OCI-LY3 (cell line): ENCODE data around the gene ZCCHC14.

Experiments used
- CTCF ChIP-seq: fragments of 200-600, 300-600 bp; sonication (generic); IDR thresholded peaks from 2 replicates; pipeline ENCODE4 v1.5.1; 2014; ENCODE audit warnings: antibody characterized with exemption, low read length, low read depth
- EZH2phosphoT487 ChIP-seq: fragments of 200-600 bp; shearing (Covaris generic); IDR thresholded peaks from 2 replicates; pipeline ENCODE4 v1.6.1; 2018; ENCODE audit warnings: antibody characterized with exemption, mixed run types, low read depth

GRCh38 chr16:87506423-87507350, 13.9 kb upstream of the ZCCHC14 start:
- TF ChIP-seq CTCF (no peak), EZH2phosphoT487 (no peak)
